ENCODE results near the gene CBX2. TPM values are rescaled to one million over a fixed set of nuclear protein-coding genes. Genes with fewer than 3 reads are reported as not detected.

CBX2 gene
- total RNA-seq, 2 experiments from 2014 or later: 2.5 to 3.1 TPM

GRCh38 chr17:79806863-79807720, 29.1 kb downstream of the CBX2 start:
- Mint-ChIP-seq H3K27me3 (peaks cover 72% of the 10 kb centered on the region), H3K36me3 (peaks cover 2% of the 10 kb centered on the region), H3K9me3 (no peaks in the 10 kb centered on the region), H3K27ac (no peak overlapping the region), H3K4me1 (ENCODE audit: low read depth) (peaks cover 38% of the 10 kb centered on the region), H3K4me3 (no peak overlapping the region)
- intact Hi-C loops (cut with micrococcal nuclease): no loop called here
- no peak for DNase-seq
- ChIA-PET CTCF (interaction anchor here (1.0 to 2.3 kb wide), 6 partner anchors 10 to 65 kb away, joined by 3 to 10 read pairs (median 6); partner anchors contain the start of genes CBX4 and CBX8), POLR2A (interaction anchor here (1.5 kb wide), 1 partner anchor 9 kb away, joined by 4 read pairs; no protein-coding TSS in a partner anchor)

- POLR2A ChIA-PET: interaction anchor here (1.0 to 1.5 kb wide), 4 partner anchors 8 to 30 kb away, joined by 3 to 4 read pairs (median 3); partner anchors contain the start of gene CBX4
- peaks cover 39% of the 10 kb centered on the region for H3K4me1 Mint-ChIP-seq (ENCODE audit: low read depth)
- intact Hi-C loops (cut with micrococcal nuclease): no loop called here
- no peak overlapping the region for H3K27ac Mint-ChIP-seq
- H3K36me3 Mint-ChIP-seq: peaks cover 2% of the 10 kb centered on the region
- H3K4me3 Mint-ChIP-seq: no peak overlapping the region
- DNase-seq: peak; percentile 28
- H3K27me3 Mint-ChIP-seq: peaks cover 67% of the 10 kb centered on the region
- CTCF ChIA-PET: interaction anchor here (0.8 to 2.4 kb wide), 14 partner anchors 9 to 197 kb away, joined by 3 to 10 read pairs (median 5); partner anchors contain the start of genes CBX4 and CBX8
- H3K9me3 Mint-ChIP-seq: no peaks in the 10 kb centered on the region
Measured at GRCh38 chr17:79808763-79809529, 31.0 kb downstream of the CBX2 start.

GRCh38 chr17:79809530-79810129, 31.7 kb downstream of the CBX2 start:
- CTCF ChIA-PET: interaction anchor here (1.2 to 6.1 kb wide), 5 partner anchors 10 to 35 kb away, joined by 3 to 49 read pairs (median 10); partner anchors contain the start of genes CBX4 and CBX8
- POLR2A ChIA-PET: interaction anchor here (1.3 kb wide), 1 partner anchor 30 kb away, joined by 3 read pairs; the partner anchor contains the start of gene CBX4

GRCh38 chr17:79810130-79811010, 32.4 kb downstream of the CBX2 start:
- Mint-ChIP-seq H3K36me3 (no peaks in the 10 kb centered on the region), H3K27me3 (peaks cover 64% of the 10 kb centered on the region), H3K4me1 (ENCODE audit: low read depth) (peaks cover 33% of the 10 kb centered on the region), H3K9me3 (no peaks in the 10 kb centered on the region), H3K27ac (no peak overlapping the region), H3K4me3 (peak overlapping the region; percentile 23)
- intact Hi-C loops (cut with micrococcal nuclease): loop anchor here (2.0 to 5.0 kb wide), 4 partner anchors 14 to 1587 kb away; partner anchors contain the start of genes BAHCC1, CBX4 and CBX8
- POLR2A ChIA-PET: interaction anchor here (1.3 to 4.0 kb wide), 2 partner anchors 11 to 29 kb away, joined by 6 to 19 read pairs; partner anchors contain the start of gene CBX4
- DNase-seq: peak; percentile 87
- CTCF ChIA-PET: interaction anchor here (0.5 to 6.1 kb wide), 10 partner anchors 9 to 159 kb away, joined by 3 to 49 read pairs (median 5); partner anchors contain the start of genes CBX4 and CBX8

More at GRCh38 chr17:79809530-79810129, 31.7 kb downstream of the CBX2 start:
- H3K27me3 Mint-ChIP-seq: peaks cover 70% of the 10 kb centered on the region
- intact Hi-C loops (cut with micrococcal nuclease): loop anchor here (2.0 to 5.0 kb wide), 4 partner anchors 13 to 1588 kb away; partner anchors contain the start of genes BAHCC1, CBX4 and CBX8
- no peaks in the 10 kb centered on the region for H3K9me3 Mint-ChIP-seq
- no peak overlapping the region for H3K4me3 Mint-ChIP-seq
- no peaks in the 10 kb centered on the region for H3K36me3 Mint-ChIP-seq
- DNase-seq: no peak
- no peak overlapping the region for H3K27ac Mint-ChIP-seq
- H3K4me1 Mint-ChIP-seq (ENCODE audit: low read depth): peaks cover 41% of the 10 kb centered on the region

GRCh38 chr17:79811011-79811867, 33.3 kb downstream of the CBX2 start:
- H3K9me3 Mint-ChIP-seq: no peaks in the 10 kb centered on the region
- H3K27ac Mint-ChIP-seq: no peak overlapping the region
- ChIA-PET POLR2A (interaction anchor here (1.2 to 4.0 kb wide), 3 partner anchors 12 to 28 kb away, joined by 4 to 19 read pairs (median 6); partner anchors contain the start of genes CBX4 and CBX8), CTCF (interaction anchor here (0.5 to 6.1 kb wide), 13 partner anchors 9 to 158 kb away, joined by 3 to 49 read pairs (median 4); partner anchors contain the start of genes CBX4 and CBX8)
- intact Hi-C loops (cut with micrococcal nuclease): loop anchor here (2.0 to 5.0 kb wide), 4 partner anchors 14 to 1586 kb away; partner anchors contain the start of genes BAHCC1, CBX4 and CBX8
- H3K36me3 Mint-ChIP-seq: no peaks in the 10 kb centered on the region
- peaks cover 60% of the 10 kb centered on the region for H3K27me3 Mint-ChIP-seq
- H3K4me1 Mint-ChIP-seq (ENCODE audit: low read depth): peaks cover 28% of the 10 kb centered on the region
- H3K4me3 Mint-ChIP-seq: no peak overlapping the region
- DNase-seq: peak; percentile 58

- H3K36me3 Mint-ChIP-seq: no peaks in the 10 kb centered on the region
- no peaks in the 10 kb centered on the region for H3K9me3 Mint-ChIP-seq
- peaks cover 59% of the 10 kb centered on the region for H3K27me3 Mint-ChIP-seq
- peak overlapping the region; percentile 31 for H3K4me3 Mint-ChIP-seq
- peaks cover 28% of the 10 kb centered on the region for H3K4me1 Mint-ChIP-seq (ENCODE audit: low read depth)
- intact Hi-C loops (cut with micrococcal nuclease): loop anchor here (2.0 to 5.0 kb wide), 4 partner anchors 15 to 1585 kb away; partner anchors contain the start of genes BAHCC1, CBX4 and CBX8
- POLR2A ChIA-PET: interaction anchor here (0.8 to 4.0 kb wide), 3 partner anchors 15 to 30 kb away, joined by 3 to 19 read pairs (median 4); partner anchors contain the start of genes CBX4 and CBX8
- no peak overlapping the region for H3K27ac Mint-ChIP-seq
- DNase-seq: no peak
- CTCF ChIA-PET: interaction anchor here (0.7 to 6.1 kb wide), 9 partner anchors 8 to 70 kb away, joined by 3 to 49 read pairs (median 6); partner anchors contain the start of genes CBX4 and CBX8
Measured at GRCh38 chr17:79811868-79812352, 34.0 kb downstream of the CBX2 start.

- Mint-ChIP-seq H3K4me1 (ENCODE audit: low read depth) (peaks cover 28% of the 10 kb centered on the region), H3K4me3 (peak overlapping the region; percentile 46), H3K9me3 (no peaks in the 10 kb centered on the region), H3K27ac (no peak overlapping the region), H3K27me3 (peaks cover 53% of the 10 kb centered on the region), H3K36me3 (no peaks in the 10 kb centered on the region)
- ChIA-PET POLR2A (interaction anchor here (0.8 to 4.0 kb wide), 3 partner anchors 15 to 30 kb away, joined by 3 to 19 read pairs (median 4); partner anchors contain the start of genes CBX4 and CBX8), CTCF (interaction anchor here (0.9 to 6.1 kb wide), 6 partner anchors 7 to 71 kb away, joined by 3 to 49 read pairs (median 8); partner anchors contain the start of gene CBX4)
- DNase-seq: no peak
- intact Hi-C loops (cut with micrococcal nuclease): loop anchor here (5.0 kb wide), 1 partner anchor 1585 kb away; the partner anchor contains the start of gene BAHCC1
Measured at GRCh38 chr17:79812353-79813258, 34.7 kb downstream of the CBX2 start.

GRCh38 chr17:79813297-79814126, 35.6 kb downstream of the CBX2 start:
- H3K36me3 Mint-ChIP-seq: no peaks in the 10 kb centered on the region
- no peak overlapping the region for H3K4me3 Mint-ChIP-seq
- intact Hi-C loops (cut with micrococcal nuclease): loop anchor here (5.0 kb wide), 1 partner anchor 1584 kb away; the partner anchor contains the start of gene BAHCC1

More at GRCh38 chr17:79813297-79814126, 35.6 kb downstream of the CBX2 start:
- Mint-ChIP-seq H3K27me3 (peaks cover 44% of the 10 kb centered on the region), H3K9me3 (no peaks in the 10 kb centered on the region), H3K4me1 (ENCODE audit: low read depth) (peaks cover 28% of the 10 kb centered on the region), H3K27ac (no peak overlapping the region)
- POLR2A ChIA-PET: interaction anchor here (4.0 kb wide), 1 partner anchor 26 kb away, joined by 19 read pairs; the partner anchor contains the start of gene CBX4
- CTCF ChIA-PET: interaction anchor here (1.2 to 6.1 kb wide), 4 partner anchors 21 to 67 kb away, joined by 3 to 49 read pairs (median 15); partner anchors contain the start of gene CBX4
- DNase-seq: no peak

Measured in activated CD4-positive, alpha-beta memory T cell treated with anti-CD3 and anti-CD28 coated beads for 36 hours (primary cell).